Erythroblast (primary cell): Measurements from ENCODE around the gene CD58.
"Not testable (repeated sequence)": the region's sequence is repeated elsewhere in the genome, so short reads cannot be mapped to it uniquely, and the experiment has no call there.

ENCODE experiments used
- GATA1 ChIP-seq: IDR thresholded peaks from 2 replicates; pipeline ENCODE4 v1.6.1; 2011; ENCODE audit warnings: low read depth, mild to moderate bottlenecking, control low read depth, low read length, moderate library complexity
- POLR2A ChIP-seq: IDR thresholded peaks from 2 replicates; pipeline ENCODE4 v1.6.1; 2011; ENCODE audit warnings: mild to moderate bottlenecking, low read length

- TF ChIP-seq POLR2A, GATA1: not testable (repeated sequence)
Measured at GRCh38 chr1:116589101-116589735, 18.4 kb upstream of the CD58 start.
